ENCODE data around the gene LPO.

DNA sequence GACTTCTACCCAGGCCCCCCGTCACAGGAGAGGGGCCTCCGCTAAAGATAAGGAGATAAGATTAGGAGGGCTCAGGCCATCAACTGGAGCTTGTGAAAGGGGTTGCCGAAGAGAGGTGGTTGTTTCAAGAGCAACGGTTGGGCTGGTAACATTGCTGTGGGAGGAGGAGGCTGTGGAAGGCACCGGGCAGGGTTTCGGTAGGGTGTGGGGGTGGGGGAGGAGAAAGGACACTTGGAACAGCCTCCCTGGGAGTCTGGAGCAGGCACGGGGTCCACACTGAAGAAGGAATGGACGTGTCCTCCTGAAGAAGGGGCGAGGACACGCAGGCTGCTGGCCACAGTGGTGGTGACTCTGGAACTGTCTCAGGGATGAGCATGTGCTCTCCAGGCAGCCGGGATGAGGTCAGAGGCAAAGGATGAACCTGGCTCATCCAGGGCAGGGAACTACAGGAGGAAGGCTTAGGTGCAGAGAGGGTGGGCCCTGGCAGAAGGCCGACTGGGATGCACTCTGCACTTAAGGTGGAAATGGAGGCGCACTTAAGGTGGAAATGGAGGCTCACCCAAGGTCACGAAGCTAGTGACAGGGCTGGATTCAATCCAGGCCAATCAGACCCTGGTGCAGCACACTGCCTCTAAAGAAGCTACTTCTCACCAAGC lies 47.0 kb upstream of the LPO start:
- TF ChIP-seq, protein P1, sequence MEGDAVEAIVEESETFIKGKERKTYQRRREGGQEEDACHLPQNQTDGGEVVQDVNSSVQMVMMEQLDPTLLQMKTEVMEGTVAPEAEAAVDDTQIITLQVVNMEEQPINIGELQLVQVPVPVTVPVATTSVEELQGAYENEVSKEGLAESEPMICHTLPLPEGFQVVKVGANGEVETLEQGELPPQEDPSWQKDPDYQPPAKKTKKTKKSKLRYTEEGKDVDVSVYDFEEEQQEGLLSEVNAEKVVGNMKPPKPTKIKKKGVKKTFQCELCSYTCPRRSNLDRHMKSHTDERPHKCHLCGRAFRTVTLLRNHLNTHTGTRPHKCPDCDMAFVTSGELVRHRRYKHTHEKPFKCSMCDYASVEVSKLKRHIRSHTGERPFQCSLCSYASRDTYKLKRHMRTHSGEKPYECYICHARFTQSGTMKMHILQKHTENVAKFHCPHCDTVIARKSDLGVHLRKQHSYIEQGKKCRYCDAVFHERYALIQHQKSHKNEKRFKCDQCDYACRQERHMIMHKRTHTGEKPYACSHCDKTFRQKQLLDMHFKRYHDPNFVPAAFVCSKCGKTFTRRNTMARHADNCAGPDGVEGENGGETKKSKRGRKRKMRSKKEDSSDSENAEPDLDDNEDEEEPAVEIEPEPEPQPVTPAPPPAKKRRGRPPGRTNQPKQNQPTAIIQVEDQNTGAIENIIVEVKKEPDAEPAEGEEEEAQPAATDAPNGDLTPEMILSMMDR (IDR thresholded peaks at IDR 0.05; ENCODE audit: borderline replicate concordance, extremely low read depth, low read length, poor library complexity, severe bottlenecking): no peak
- no peak for TF ChIP-seq EZH2 (IDR thresholded peaks at IDR 0.05; ENCODE audit: borderline replicate concordance, low read depth, low read length, severe bottlenecking)
